HG03432 (cell line): ENCODE results near the gene AGXT2.
"Not testable (repeated sequence)": the region's sequence is repeated elsewhere in the genome, so short reads cannot be mapped to it uniquely, and the experiment has no call there.

ENCODE experiments used
- ATAC-seq: cut with Tn5 transposase; IDR thresholded peaks from one replicate; pipeline ENCODE4 v1.9.1; 2021; ENCODE audit warnings: mild to moderate bottlenecking, moderate library complexity; ENCODE audit not compliant: unreplicated experiment

AGXT2 gene

GRCh38 chr5:35056686-35057085 lies 8.9 kb upstream of the AGXT2 start:
- no peak for ATAC-seq

- no peak for ATAC-seq
These were observed 5.1 kb upstream of the AGXT2 start for GRCh38 chr5:35052838-35053237.

GRCh38 chr5:35050541-35051126 lies 2.9 kb upstream of the AGXT2 start:
- ATAC-seq: no peak

- no peak for ATAC-seq
These were observed 1.2 kb upstream of the AGXT2 start for GRCh38 chr5:35048910-35049309.

- no peak for ATAC-seq
These were observed 975 bp downstream of the AGXT2 start for GRCh38 chr5:35046774-35047173.

- ATAC-seq: no peak
These were observed 2.5 kb downstream of the AGXT2 start for GRCh38 chr5:35045280-35045679.

- no peak for ATAC-seq
These were observed 3.1 kb downstream of the AGXT2 start for GRCh38 chr5:35044649-35045048.

- ATAC-seq: no peak
These were observed 5.0 kb downstream of the AGXT2 start for GRCh38 chr5:35042781-35043180.

GRCh38 chr5:35041261-35041660 lies 6.5 kb downstream of the AGXT2 start:
- ATAC-seq: no peak

GRCh38 chr5:35038891-35039290 lies 8.9 kb downstream of the AGXT2 start:
- no peak for ATAC-seq

- ATAC-seq: no peak
These were observed 11.2 kb downstream of the AGXT2 start for GRCh38 chr5:35036536-35036935.

- not testable (repeated sequence) for ATAC-seq
These were observed 11.8 kb downstream of the AGXT2 start for GRCh38 chr5:35035929-35036328.

GRCh38 chr5:35035271-35035670 lies 12.5 kb downstream of the AGXT2 start:
- no peak for ATAC-seq

- ATAC-seq: no peak
These were observed 15.4 kb downstream of the AGXT2 start for GRCh38 chr5:35032356-35032755.

- no peak for ATAC-seq
These were observed 16.5 kb downstream of the AGXT2 start for GRCh38 chr5:35031276-35031675.

- ATAC-seq: no peak
These were observed 17.2 kb downstream of the AGXT2 start for GRCh38 chr5:35030426-35031100.

- ATAC-seq: no peak
These were observed 18.4 kb downstream of the AGXT2 start for GRCh38 chr5:35029333-35029732.

GRCh38 chr5:35026941-35027340 lies 20.8 kb downstream of the AGXT2 start:
- ATAC-seq: no peak

GRCh38 chr5:35026280-35026840 lies 21.4 kb downstream of the AGXT2 start:
- no peak for ATAC-seq

GRCh38 chr5:35024911-35025510 lies 22.7 kb downstream of the AGXT2 start:
- ATAC-seq: no peak

- ATAC-seq: no peak
These were observed 24.2 kb downstream of the AGXT2 start for GRCh38 chr5:35023391-35024178.
